Peyer's patch (tissue), 4 donors: Measurements from ENCODE around the gene KCNMA1.

Experiments used
- POLR2A ChIP-seq, 2 donors: fragments of 450-650 bp; IDR thresholded peaks; one replicate each; pipeline ENCODE4 v1.5.1; 2017; ENCODE audit warnings: antibody characterized with exemption in 2 of 2, mild to moderate bottlenecking in 2 of 2, moderate library complexity in 2 of 2
- TF ChIP-seq, protein P1 (sequence below), 6 experiments: fragments of 450-650 bp in 4 of 6; fragments of 200-600 bp in 2 of 6; sonication (generic) in 1 of 6; IDR thresholded peaks; one replicate each; pipeline ENCODE4 v1.5.1; 2017 to 2019; ENCODE audit warnings: antibody characterized with exemption in 6 of 6, mild to moderate bottlenecking in 3 of 6, moderate library complexity in 1 of 6

GRCh38 chr10:77231884-77232610 is 405.6 kb downstream of the KCNMA1 start:
- TF ChIP-seq, protein P1, sequence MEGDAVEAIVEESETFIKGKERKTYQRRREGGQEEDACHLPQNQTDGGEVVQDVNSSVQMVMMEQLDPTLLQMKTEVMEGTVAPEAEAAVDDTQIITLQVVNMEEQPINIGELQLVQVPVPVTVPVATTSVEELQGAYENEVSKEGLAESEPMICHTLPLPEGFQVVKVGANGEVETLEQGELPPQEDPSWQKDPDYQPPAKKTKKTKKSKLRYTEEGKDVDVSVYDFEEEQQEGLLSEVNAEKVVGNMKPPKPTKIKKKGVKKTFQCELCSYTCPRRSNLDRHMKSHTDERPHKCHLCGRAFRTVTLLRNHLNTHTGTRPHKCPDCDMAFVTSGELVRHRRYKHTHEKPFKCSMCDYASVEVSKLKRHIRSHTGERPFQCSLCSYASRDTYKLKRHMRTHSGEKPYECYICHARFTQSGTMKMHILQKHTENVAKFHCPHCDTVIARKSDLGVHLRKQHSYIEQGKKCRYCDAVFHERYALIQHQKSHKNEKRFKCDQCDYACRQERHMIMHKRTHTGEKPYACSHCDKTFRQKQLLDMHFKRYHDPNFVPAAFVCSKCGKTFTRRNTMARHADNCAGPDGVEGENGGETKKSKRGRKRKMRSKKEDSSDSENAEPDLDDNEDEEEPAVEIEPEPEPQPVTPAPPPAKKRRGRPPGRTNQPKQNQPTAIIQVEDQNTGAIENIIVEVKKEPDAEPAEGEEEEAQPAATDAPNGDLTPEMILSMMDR (IDR thresholded peaks at IDR 0.05) = no peak
- no peak for TF ChIP-seq POLR2A (IDR thresholded peaks at IDR 0.05)
